ENCODE data around the gene PER3.

Gene PER3

DNA sequence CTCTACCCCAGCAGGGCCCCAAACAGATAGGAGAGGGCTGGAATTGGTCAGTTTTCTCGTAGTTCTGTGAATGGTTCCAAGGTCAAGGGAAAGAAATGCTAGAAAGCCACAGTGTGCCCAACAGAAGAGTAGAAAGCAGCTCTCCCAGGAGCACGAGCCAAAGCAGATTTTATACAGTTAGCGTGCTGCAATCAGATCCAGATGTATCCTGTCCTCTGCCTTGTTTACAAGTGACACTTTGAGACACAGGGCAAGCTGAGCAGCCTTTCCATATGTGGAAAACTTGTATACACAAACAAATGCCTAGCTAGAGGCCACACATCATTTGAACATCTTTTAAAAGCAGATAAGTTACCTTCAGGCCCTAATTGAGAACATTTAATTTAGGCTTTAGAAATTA is 6.5 kb upstream of the PER3 start:
- Histone ChIP-seq H3K79me2 (ENCODE audit: insufficient read depth, low read length) (peaks cover 18% of the 10 kb centered on the region), H3K9ac (ENCODE audit: low read depth, low read length) (no peak overlapping the region), H4K20me1 (ENCODE audit: insufficient read depth, low read length) (no peaks in the 10 kb centered on the region; the same call in 1 of the 2 replicates), H3K27me3 (ENCODE audit: insufficient read depth, low read length, poor library complexity) (no peaks in the 10 kb centered on the region), H3K4me1 (ENCODE audit: insufficient read depth, low read length) (peaks cover 5% of the 10 kb centered on the region), H3K9me3 (ENCODE audit: insufficient read depth, low read length, severe bottlenecking) (no peaks in the 10 kb centered on the region), H3K4me2 (ENCODE audit: insufficient read depth, low read length) (no peak overlapping the region), H3K36me3 (ENCODE audit: insufficient read depth, low read length) (peaks cover 66% of the 10 kb centered on the region), H3K27ac (ENCODE audit: low read length) (no peak overlapping the region), H3K4me3 (ENCODE audit: low read depth in 1 of 2, low read length in 2 of 2) (no peak overlapping the region), H2AFZ (ENCODE audit: low read depth, low read length) (no peak overlapping the region)
- no peak for ATAC-seq (ENCODE audit: insufficient read depth, low read depth)
- TF ChIP-seq, protein P1, sequence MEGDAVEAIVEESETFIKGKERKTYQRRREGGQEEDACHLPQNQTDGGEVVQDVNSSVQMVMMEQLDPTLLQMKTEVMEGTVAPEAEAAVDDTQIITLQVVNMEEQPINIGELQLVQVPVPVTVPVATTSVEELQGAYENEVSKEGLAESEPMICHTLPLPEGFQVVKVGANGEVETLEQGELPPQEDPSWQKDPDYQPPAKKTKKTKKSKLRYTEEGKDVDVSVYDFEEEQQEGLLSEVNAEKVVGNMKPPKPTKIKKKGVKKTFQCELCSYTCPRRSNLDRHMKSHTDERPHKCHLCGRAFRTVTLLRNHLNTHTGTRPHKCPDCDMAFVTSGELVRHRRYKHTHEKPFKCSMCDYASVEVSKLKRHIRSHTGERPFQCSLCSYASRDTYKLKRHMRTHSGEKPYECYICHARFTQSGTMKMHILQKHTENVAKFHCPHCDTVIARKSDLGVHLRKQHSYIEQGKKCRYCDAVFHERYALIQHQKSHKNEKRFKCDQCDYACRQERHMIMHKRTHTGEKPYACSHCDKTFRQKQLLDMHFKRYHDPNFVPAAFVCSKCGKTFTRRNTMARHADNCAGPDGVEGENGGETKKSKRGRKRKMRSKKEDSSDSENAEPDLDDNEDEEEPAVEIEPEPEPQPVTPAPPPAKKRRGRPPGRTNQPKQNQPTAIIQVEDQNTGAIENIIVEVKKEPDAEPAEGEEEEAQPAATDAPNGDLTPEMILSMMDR (IDR thresholded peaks at IDR 0.05; ENCODE audit: borderline replicate concordance, extremely low read depth, low read length, poor library complexity, severe bottlenecking), result no peak
- TF ChIP-seq EZH2 (IDR thresholded peaks at IDR 0.05; ENCODE audit: borderline replicate concordance, low read depth, low read length, severe bottlenecking), result no peak
- DNase-seq, result no peak

- TF ChIP-seq, protein P1 (IDR thresholded peaks at IDR 0.05; ENCODE audit: borderline replicate concordance, extremely low read depth, low read length, poor library complexity, severe bottlenecking), result no peak
- no peak for TF ChIP-seq EZH2 (IDR thresholded peaks at IDR 0.05; ENCODE audit: borderline replicate concordance, low read depth, low read length, severe bottlenecking)
- DNase-seq (no peak), ATAC-seq (ENCODE audit: insufficient read depth, low read depth) (no peak)
- no peaks in the 10 kb centered on the region for H3K27me3 ChIP-seq (ENCODE audit: insufficient read depth, low read length, poor library complexity)
- H3K27ac ChIP-seq (ENCODE audit: low read length), result no peak overlapping the region
- H3K9me3 ChIP-seq (ENCODE audit: insufficient read depth, low read length, severe bottlenecking), result no peaks in the 10 kb centered on the region
- no peak overlapping the region for H3K4me2 ChIP-seq (ENCODE audit: insufficient read depth, low read length)
- H3K9ac ChIP-seq (ENCODE audit: low read depth, low read length), result no peak overlapping the region
- H3K4me1 ChIP-seq (ENCODE audit: insufficient read depth, low read length), result no peaks in the 10 kb centered on the region
- H3K4me3 ChIP-seq (ENCODE audit: low read depth in 1 of 2, low read length in 2 of 2), result no peak overlapping the region
- no peaks in the 10 kb centered on the region; the same call in 1 of the 2 replicates for H4K20me1 ChIP-seq (ENCODE audit: insufficient read depth, low read length)
- peaks cover 62% of the 10 kb centered on the region for H3K36me3 ChIP-seq (ENCODE audit: insufficient read depth, low read length)
- no peak overlapping the region for H2AFZ ChIP-seq (ENCODE audit: low read depth, low read length)
- H3K79me2 ChIP-seq (ENCODE audit: insufficient read depth, low read length), result peaks cover 13% of the 10 kb centered on the region
Measured at GRCh38 chr1:7778133-7778628, 5.9 kb upstream of the PER3 start.

GRCh38 chr1:7780976-7781375 is 3.1 kb upstream of the PER3 start:
- Histone ChIP-seq H3K27me3 (ENCODE audit: insufficient read depth, low read length, poor library complexity) (no peaks in the 10 kb centered on the region), H3K4me1 (ENCODE audit: insufficient read depth, low read length) (no peaks in the 10 kb centered on the region), H4K20me1 (ENCODE audit: insufficient read depth, low read length) (no peaks in the 10 kb centered on the region), H3K9ac (ENCODE audit: low read depth, low read length) (no peak overlapping the region), H3K79me2 (ENCODE audit: insufficient read depth, low read length) (no peaks in the 10 kb centered on the region), H3K4me2 (ENCODE audit: insufficient read depth, low read length) (no peak overlapping the region), H3K4me3 (ENCODE audit: low read depth in 1 of 2, low read length in 2 of 2) (no peak overlapping the region), H2AFZ (ENCODE audit: low read depth, low read length) (no peak overlapping the region), H3K9me3 (ENCODE audit: insufficient read depth, low read length, severe bottlenecking) (no peaks in the 10 kb centered on the region), H3K27ac (ENCODE audit: low read length) (no peak overlapping the region), H3K36me3 (ENCODE audit: insufficient read depth, low read length) (peaks cover 49% of the 10 kb centered on the region)
- no peak for TF ChIP-seq EZH2 (IDR thresholded peaks at IDR 0.05; ENCODE audit: borderline replicate concordance, low read depth, low read length, severe bottlenecking)
- ATAC-seq (ENCODE audit: insufficient read depth, low read depth) (no peak), DNase-seq (no peak)

GRCh38 chr1:7781501-7781900 is 2.6 kb upstream of the PER3 start:
- no peaks in the 10 kb centered on the region for H4K20me1 ChIP-seq (ENCODE audit: insufficient read depth, low read length)
- no peak for DNase-seq
- no peak overlapping the region for H3K27ac ChIP-seq (ENCODE audit: low read length)
- H3K9me3 ChIP-seq (ENCODE audit: insufficient read depth, low read length, severe bottlenecking), result no peaks in the 10 kb centered on the region
- TF ChIP-seq EZH2 (IDR thresholded peaks at IDR 0.05; ENCODE audit: borderline replicate concordance, low read depth, low read length, severe bottlenecking), result no peak
- TF ChIP-seq, protein P1 (IDR thresholded peaks at IDR 0.05; ENCODE audit: borderline replicate concordance, extremely low read depth, low read length, poor library complexity, severe bottlenecking), result no peak
- no peak overlapping the region for H3K9ac ChIP-seq (ENCODE audit: low read depth, low read length)
- no peak overlapping the region for H3K4me3 ChIP-seq (ENCODE audit: low read depth in 1 of 2, low read length in 2 of 2)
- peaks cover 46% of the 10 kb centered on the region for H3K36me3 ChIP-seq (ENCODE audit: insufficient read depth, low read length)
- H3K27me3 ChIP-seq (ENCODE audit: insufficient read depth, low read length, poor library complexity), result no peaks in the 10 kb centered on the region
- no peaks in the 10 kb centered on the region for H3K79me2 ChIP-seq (ENCODE audit: insufficient read depth, low read length)
- no peak for ATAC-seq (ENCODE audit: insufficient read depth, low read depth)
- H2AFZ ChIP-seq (ENCODE audit: low read depth, low read length), result no peak overlapping the region
- no peak overlapping the region for H3K4me2 ChIP-seq (ENCODE audit: insufficient read depth, low read length)
- H3K4me1 ChIP-seq (ENCODE audit: insufficient read depth, low read length), result no peaks in the 10 kb centered on the region
